Stimulated activated naive CD8-positive, alpha-beta T cell treated with anti-CD3 and anti-CD28 coated beads, Interleukin-15, Interleukin-2, amounts not matched to agents 100 ng/mL and 50 ng/mL, for 24 hours (primary cell): ENCODE results near the gene VCAN.

Source experiments
- H3K27ac Mint-ChIP-seq: one replicate; pipeline ENCODE4 v1.8.0; 2021; ENCODE audit warnings: mild to moderate bottlenecking, mixed read lengths
- H3K27me3 Mint-ChIP-seq: one replicate; pipeline ENCODE4 v1.8.0; 2021; ENCODE audit warnings: mixed read lengths
- H3K36me3 Mint-ChIP-seq: one replicate; pipeline ENCODE4 v1.8.0; 2021; ENCODE audit warnings: low read depth, mixed read lengths
- H3K4me1 Mint-ChIP-seq: one replicate; pipeline ENCODE4 v1.8.0; 2021; ENCODE audit warnings: low read depth, mixed read lengths
- H3K4me3 Mint-ChIP-seq: one replicate; pipeline ENCODE4 v1.8.0; 2021; ENCODE audit warnings: mild to moderate bottlenecking, mixed read lengths
- H3K9me3 Mint-ChIP-seq: one replicate; pipeline ENCODE4 v1.8.0; 2021; ENCODE audit warnings: mixed read lengths

VCAN gene

DNA sequence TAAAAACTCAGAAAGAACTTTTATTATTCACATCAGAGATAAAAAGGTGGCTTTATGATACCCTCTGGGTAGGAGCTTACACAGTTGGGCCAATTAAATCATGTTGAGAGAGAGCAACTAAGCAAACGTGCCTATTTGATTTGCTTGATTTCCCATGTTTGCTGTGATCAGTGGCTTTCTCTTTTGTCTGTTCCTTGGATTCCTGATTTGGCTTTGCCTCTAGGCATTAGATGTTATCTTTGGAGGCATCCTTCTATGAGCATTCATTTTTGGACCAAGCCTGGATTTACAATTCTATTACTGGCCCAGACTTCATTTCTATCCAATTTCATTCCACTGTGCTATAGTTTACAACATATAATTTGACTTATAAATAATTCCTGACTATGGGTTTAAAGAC lies 35.9 kb downstream of the VCAN start:
- H3K9me3 Mint-ChIP-seq, result peaks cover 6% of the 10 kb centered on the region
- no peaks in the 10 kb centered on the region for H3K36me3 Mint-ChIP-seq
- no peak overlapping the region for H3K27ac Mint-ChIP-seq
- no peak overlapping the region for H3K4me3 Mint-ChIP-seq
- H3K4me1 Mint-ChIP-seq, result no peaks in the 10 kb centered on the region
- H3K27me3 Mint-ChIP-seq, result peaks cover 7% of the 10 kb centered on the region

DNA sequence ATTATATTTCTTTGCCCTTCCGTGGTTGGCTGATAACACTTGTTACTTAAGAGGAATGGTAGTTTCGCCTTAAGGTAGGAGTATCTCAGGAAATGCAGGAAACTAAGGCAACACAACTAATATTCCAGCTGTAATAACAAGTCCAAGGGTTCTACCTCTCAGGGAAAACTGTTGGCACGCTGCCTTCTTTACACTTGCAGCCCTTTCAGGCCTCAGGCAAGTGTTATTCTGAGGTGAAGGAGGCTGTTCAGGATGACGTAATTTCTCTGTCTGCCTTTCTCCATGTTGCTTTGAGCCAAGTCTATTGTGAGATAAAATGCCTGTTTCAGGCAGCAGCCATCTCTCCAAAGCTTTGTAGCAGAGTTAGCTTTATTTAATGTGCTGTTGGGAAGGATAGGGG lies 38.0 kb downstream of the VCAN start:
- H3K4me1 Mint-ChIP-seq, result no peaks in the 10 kb centered on the region

GRCh38 chr5:83510260-83510659 lies 38.7 kb downstream of the VCAN start:
- Mint-ChIP-seq H3K36me3 (no peaks in the 10 kb centered on the region), H3K27ac (no peak overlapping the region), H3K4me3 (no peak overlapping the region), H3K4me1 (no peaks in the 10 kb centered on the region), H3K9me3 (peaks cover 6% of the 10 kb centered on the region), H3K27me3 (peaks cover 7% of the 10 kb centered on the region)

More for the DNA sequence above, 38.0 kb downstream of the VCAN start:
- Mint-ChIP-seq H3K9me3 (peaks cover 6% of the 10 kb centered on the region), H3K27me3 (peaks cover 7% of the 10 kb centered on the region), H3K4me3 (no peak overlapping the region), H3K27ac (no peak overlapping the region), H3K36me3 (no peaks in the 10 kb centered on the region)

DNA sequence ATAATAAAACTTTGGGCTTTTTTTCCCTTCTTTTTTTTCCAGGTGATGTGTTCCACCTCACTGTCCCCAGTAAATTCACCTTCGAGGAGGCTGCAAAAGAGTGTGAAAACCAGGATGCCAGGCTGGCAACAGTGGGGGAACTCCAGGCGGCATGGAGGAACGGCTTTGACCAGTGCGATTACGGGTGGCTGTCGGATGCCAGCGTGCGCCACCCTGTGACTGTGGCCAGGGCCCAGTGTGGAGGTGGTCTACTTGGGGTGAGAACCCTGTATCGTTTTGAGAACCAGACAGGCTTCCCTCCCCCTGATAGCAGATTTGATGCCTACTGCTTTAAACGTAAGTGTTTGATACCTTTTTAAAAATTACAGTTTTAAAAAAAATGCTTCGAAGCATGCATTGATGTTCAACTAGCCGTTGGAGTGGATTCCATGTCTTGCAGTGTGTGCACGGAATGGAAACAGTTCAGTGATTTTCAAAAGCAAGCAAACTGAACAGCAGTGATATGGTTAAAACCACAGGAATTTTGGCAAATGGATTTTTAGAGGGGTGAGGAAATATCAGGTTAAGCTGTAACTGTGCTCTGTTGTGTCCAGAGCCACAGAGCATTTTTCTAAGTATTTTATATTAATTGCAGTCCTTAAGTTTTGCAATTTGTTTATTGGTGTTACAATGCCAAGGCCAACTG lies 40.7 kb downstream of the VCAN start:
- Mint-ChIP-seq H3K4me3 (no peak overlapping the region), H3K36me3 (no peaks in the 10 kb centered on the region), H3K27me3 (peaks cover 4% of the 10 kb centered on the region), H3K9me3 (no peaks in the 10 kb centered on the region), H3K4me1 (no peaks in the 10 kb centered on the region), H3K27ac (no peak overlapping the region)

- H3K27ac Mint-ChIP-seq, result no peak overlapping the region
- no peaks in the 10 kb centered on the region for H3K36me3 Mint-ChIP-seq
- H3K27me3 Mint-ChIP-seq, result no peaks in the 10 kb centered on the region
- no peaks in the 10 kb centered on the region for H3K4me1 Mint-ChIP-seq
- no peak overlapping the region for H3K4me3 Mint-ChIP-seq
- no peaks in the 10 kb centered on the region for H3K9me3 Mint-ChIP-seq
Observed at GRCh38 chr5:83513081-83513480, 41.5 kb downstream of the VCAN start.

DNA sequence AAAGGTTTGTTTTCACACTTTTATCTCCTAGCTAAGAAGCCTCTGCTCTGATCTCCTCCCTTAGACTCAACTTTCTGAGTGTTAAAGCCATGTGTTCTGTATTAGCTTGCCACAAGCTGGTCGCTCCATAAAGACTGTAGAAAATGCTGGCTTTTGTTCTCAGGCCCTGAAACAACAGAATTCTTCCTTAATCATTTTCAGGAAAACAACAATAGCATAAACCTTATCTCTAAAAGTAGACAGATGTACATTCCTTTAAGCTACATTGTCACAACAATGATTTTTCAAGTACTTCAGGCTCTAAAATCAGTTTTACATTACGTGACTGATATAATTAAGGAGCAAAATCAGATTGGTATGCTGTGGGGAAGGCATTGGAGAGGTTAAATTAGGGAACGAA lies 41.9 kb downstream of the VCAN start:
- H3K36me3 Mint-ChIP-seq, result no peaks in the 10 kb centered on the region
- H3K9me3 Mint-ChIP-seq, result no peaks in the 10 kb centered on the region
- no peaks in the 10 kb centered on the region for H3K4me1 Mint-ChIP-seq

GRCh38 chr5:83516377-83516776 lies 44.8 kb downstream of the VCAN start:
- no peaks in the 10 kb centered on the region for H3K4me1 Mint-ChIP-seq

More for the DNA sequence above, 41.9 kb downstream of the VCAN start:
- Mint-ChIP-seq H3K4me3 (no peak overlapping the region), H3K27me3 (no peaks in the 10 kb centered on the region), H3K27ac (no peak overlapping the region)

GRCh38 chr5:83517072-83517687 lies 45.6 kb downstream of the VCAN start:
- H3K4me1 Mint-ChIP-seq, result no peaks in the 10 kb centered on the region
- no peaks in the 10 kb centered on the region for H3K36me3 Mint-ChIP-seq
- H3K9me3 Mint-ChIP-seq, result no peaks in the 10 kb centered on the region
- no peaks in the 10 kb centered on the region for H3K27me3 Mint-ChIP-seq
- H3K4me3 Mint-ChIP-seq, result no peak overlapping the region
- H3K27ac Mint-ChIP-seq, result no peak overlapping the region

More at GRCh38 chr5:83516377-83516776, 44.8 kb downstream of the VCAN start:
- Mint-ChIP-seq H3K4me3 (no peak overlapping the region), H3K27ac (no peak overlapping the region), H3K36me3 (no peaks in the 10 kb centered on the region), H3K27me3 (no peaks in the 10 kb centered on the region), H3K9me3 (no peaks in the 10 kb centered on the region)

DNA sequence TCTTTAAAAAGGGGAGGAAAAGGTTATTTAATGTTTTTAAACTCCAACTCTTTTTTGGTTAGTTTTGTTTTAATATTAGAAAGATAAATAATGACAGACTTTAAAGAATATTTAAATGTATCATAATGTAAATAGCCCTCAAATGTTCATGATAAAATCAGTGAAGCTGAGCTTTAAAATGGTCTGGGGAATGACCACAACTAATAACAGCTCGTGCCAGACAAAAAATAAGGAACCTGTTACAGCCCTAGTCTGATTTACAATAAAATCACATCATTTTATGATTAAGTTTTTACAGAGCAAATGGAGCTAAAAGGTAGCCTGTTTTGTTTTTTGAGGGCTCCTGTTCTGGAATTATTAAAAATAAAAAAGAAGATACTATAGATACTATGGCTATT lies 46.1 kb downstream of the VCAN start:
- H3K4me1 Mint-ChIP-seq, result no peaks in the 10 kb centered on the region
- no peak overlapping the region for H3K4me3 Mint-ChIP-seq
- no peaks in the 10 kb centered on the region for H3K9me3 Mint-ChIP-seq
- no peaks in the 10 kb centered on the region for H3K36me3 Mint-ChIP-seq
- no peaks in the 10 kb centered on the region for H3K27me3 Mint-ChIP-seq
- no peak overlapping the region for H3K27ac Mint-ChIP-seq

DNA sequence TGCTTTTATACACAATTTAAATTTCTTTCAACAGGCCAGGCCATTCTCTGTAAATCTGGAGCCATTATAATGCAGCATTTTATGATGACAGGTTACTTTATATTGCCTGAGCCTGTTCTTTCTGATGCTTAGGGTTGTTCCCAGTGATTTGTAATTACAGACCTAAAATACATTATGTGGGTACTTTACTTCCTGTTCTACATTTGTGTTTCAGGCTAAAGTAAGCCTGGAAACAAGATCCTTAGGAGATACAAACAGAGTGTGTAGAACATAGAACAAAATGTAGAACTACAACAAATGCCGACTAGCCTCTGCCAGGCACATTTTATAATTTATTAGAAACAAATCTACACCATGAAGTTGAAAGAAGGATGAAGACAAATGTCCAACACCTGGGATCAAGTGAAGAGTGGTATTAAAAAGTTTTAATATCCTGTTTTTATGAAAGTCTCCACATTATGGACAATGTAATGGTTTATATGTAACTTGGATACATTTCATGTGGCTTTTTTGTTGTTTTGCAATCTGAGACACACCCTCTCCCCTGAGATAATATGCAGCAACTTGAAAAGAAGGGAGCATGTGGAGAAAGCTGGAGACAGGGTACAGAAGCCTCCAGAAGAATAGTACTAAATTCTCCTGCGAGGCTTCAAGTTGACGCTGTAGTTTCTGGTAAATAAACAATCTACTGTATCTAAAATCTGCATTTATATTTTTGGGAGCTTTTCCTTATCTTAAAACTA lies 46.9 kb downstream of the VCAN start:
- Mint-ChIP-seq H3K36me3 (no peaks in the 10 kb centered on the region), H3K9me3 (no peaks in the 10 kb centered on the region), H3K4me1 (no peaks in the 10 kb centered on the region), H3K27ac (no peak overlapping the region), H3K4me3 (no peak overlapping the region), H3K27me3 (no peaks in the 10 kb centered on the region)

DNA sequence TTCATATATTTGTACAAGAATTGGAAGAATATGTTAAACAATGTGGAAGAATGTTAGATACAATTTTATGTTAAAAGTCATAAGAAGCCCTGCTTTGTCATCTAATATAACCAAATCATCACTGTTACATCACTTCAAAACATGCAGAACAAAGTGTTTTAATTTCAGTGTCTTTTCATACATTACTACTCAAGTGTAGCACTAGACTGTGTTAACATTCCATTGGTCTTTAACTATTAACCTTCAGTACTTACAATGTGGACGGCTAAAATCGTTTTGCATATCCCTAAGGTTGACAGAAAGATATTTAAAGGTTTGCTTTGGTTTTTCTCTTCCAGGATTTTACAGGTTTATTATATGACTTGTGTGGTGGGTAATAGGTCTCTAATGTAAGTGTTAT lies 50.9 kb downstream of the VCAN start:
- H3K4me3 Mint-ChIP-seq, result no peak overlapping the region
- H3K27ac Mint-ChIP-seq, result no peak overlapping the region
- no peaks in the 10 kb centered on the region for H3K27me3 Mint-ChIP-seq
- no peaks in the 10 kb centered on the region for H3K4me1 Mint-ChIP-seq
- no peaks in the 10 kb centered on the region for H3K36me3 Mint-ChIP-seq
- no peaks in the 10 kb centered on the region for H3K9me3 Mint-ChIP-seq

GRCh38 chr5:83523929-83524328 lies 52.4 kb downstream of the VCAN start:
- Mint-ChIP-seq H3K9me3 (no peaks in the 10 kb centered on the region), H3K4me1 (no peaks in the 10 kb centered on the region), H3K27ac (no peak overlapping the region), H3K27me3 (no peaks in the 10 kb centered on the region), H3K4me3 (no peak overlapping the region), H3K36me3 (no peaks in the 10 kb centered on the region)

GRCh38 chr5:83524345-83524744 lies 52.8 kb downstream of the VCAN start:
- Mint-ChIP-seq H3K36me3 (no peaks in the 10 kb centered on the region), H3K9me3 (no peaks in the 10 kb centered on the region), H3K4me1 (no peaks in the 10 kb centered on the region), H3K4me3 (no peak overlapping the region), H3K27me3 (no peaks in the 10 kb centered on the region), H3K27ac (no peak overlapping the region)

DNA sequence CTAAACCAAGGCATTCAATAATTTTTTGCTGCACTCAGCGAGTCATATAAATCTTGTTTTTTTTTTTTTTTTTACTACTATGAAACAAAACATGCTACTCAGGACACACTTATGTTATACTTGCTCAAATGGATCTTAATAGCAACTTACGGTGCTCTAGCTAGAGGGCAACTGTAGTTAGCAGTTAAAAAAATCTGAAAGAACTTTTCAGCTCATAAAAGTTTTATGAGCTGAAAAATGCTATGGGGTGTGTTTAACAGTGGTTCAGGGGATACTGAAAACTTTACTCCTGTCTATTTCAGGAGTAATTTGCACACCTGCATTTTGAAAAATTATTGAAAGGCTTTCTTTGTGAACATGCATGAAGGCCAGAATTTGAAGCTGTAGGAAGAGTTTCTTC lies 53.4 kb downstream of the VCAN start:
- Mint-ChIP-seq H3K4me3 (no peak overlapping the region), H3K9me3 (no peaks in the 10 kb centered on the region), H3K36me3 (no peaks in the 10 kb centered on the region), H3K27ac (no peak overlapping the region), H3K27me3 (no peaks in the 10 kb centered on the region), H3K4me1 (no peaks in the 10 kb centered on the region)

DNA sequence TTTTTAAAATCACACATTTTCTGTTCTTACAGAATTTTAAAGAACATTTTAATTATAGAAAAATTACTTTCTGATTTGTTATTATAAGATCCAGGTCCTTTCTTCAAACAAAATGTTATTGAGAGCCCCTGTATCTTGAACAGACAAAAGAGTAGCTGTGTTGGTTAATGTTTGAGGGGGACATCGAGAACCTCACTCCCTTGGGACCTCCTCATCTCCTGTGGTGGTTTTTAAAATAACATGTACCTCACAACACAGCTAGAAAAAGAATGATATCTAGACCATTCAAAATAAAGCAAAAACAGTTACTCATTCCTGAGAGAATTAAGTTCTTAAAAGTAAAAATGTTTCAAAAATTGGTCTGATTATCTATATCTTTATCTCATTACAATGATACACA lies 54.7 kb downstream of the VCAN start:
- no peaks in the 10 kb centered on the region for H3K27me3 Mint-ChIP-seq
- H3K36me3 Mint-ChIP-seq, result no peaks in the 10 kb centered on the region
- no peaks in the 10 kb centered on the region for H3K9me3 Mint-ChIP-seq
- no peak overlapping the region for H3K27ac Mint-ChIP-seq
- no peaks in the 10 kb centered on the region for H3K4me1 Mint-ChIP-seq
- no peak overlapping the region for H3K4me3 Mint-ChIP-seq
